Ammon's horn (tissue), 1 donor: ENCODE results near the gene CD96.

Experiments
- DNase-seq: peaks from one replicate; pipeline ENCODE4 v3.0.0-alpha.2; 2016; ENCODE audit warnings: low spot score

CD96 gene

DNA sequence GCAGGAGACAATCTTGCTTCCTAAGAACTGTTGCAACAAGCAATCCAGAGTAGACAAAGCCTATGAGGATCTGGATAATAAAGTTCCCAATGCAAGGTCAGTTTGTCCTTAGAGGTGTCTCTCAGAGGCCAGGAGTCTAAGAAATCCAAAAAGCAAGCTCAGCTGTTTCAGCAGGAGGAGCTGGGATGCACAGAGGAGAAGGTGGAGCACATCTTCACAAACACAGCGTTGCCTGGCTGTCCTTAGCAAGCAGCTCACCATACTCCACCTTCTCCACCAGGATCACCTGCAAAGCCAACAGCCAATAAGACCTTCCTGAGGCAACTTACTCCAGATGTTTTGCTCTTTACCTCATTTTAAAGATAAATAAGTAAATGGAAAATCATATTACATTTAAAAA is 52.8 kb downstream of the CD96 start:
- DNase-seq, result no peak

DNA sequence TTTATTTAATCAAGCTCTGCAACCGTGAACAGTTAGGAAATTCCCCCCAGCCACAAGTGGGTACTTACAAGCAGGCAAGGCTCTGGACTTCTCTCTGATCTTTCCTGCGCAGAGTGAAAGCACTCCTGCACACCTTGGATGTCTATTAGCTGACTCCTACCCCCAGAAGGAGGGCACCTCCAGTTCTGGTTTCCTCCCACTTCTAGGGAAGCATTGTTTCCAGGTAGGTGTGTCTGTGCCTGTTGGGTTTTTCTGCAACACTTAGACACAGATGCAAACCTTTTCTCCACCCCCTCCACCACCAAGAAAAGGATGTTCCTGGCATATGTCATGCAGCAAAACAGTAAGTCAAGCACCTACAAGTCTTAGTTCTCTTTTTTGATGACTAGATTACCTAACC is 53.2 kb downstream of the CD96 start, which contains the start of gene ZBED2:
TSS of gene ZBED2 (minus strand) at position 115 of the 400 bp plus-strand sequence. CDS start 1,145 bp downstream, outside the sequence.
- DNase-seq, result no peak

DNA sequence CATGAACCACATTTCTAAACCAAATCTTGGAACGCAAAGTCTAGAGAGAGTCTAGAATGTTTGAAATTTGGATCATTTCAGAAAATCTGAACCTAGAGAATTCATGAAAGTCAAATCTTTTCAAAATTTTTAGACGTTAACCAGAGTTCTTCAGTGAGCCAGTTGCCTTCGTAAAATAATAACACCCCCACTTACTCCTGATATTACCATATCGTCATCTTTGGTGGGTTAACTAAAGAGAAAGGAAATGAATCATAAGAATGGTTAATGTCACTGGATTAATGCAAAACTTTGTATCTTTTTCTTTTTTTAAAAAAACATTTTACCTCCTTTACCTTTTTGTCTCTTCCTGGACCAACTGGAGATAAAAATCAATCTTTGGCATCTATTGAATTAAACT is 54.3 kb downstream of the CD96 start:
- no peak for DNase-seq

DNA sequence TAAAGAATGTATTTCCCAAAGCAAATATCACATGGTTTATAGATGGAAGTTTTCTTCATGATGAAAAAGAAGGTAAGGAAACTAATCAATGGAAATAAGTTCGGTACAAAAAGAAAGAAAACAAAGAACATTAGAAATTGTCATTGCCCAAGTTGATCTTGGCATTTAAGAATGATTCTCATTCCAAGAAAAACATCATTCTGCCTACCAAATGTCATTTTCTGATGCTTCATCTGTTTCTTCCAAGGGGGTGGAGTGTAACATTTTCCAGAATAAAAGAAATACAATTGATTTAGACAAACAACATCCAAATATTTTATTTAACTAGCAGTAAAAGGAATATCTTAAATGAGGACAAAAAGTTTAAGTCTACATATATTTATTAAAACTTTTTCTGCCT is 56.1 kb downstream of the CD96 start:
- DNase-seq, result no peak

DNA sequence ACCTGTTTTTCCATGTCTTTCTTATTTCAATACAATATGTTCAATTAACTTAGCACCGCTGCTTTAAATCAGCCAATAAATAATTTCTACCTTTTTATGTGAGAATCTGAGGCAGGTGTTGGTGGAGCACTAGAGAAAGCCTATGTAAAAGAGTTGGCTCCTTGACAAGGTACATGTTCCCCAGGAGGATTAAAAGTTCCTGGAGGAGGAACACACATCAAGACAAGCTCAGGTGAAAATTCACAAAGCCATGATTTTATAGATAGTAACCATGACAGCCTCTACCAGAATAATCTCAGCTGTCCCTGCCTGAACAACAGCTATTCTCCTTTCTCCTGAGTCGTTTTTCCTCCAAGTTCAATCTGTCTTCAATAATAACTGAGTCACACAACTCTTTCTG is 56.6 kb downstream of the CD96 start:
- DNase-seq, result no peak

DNA sequence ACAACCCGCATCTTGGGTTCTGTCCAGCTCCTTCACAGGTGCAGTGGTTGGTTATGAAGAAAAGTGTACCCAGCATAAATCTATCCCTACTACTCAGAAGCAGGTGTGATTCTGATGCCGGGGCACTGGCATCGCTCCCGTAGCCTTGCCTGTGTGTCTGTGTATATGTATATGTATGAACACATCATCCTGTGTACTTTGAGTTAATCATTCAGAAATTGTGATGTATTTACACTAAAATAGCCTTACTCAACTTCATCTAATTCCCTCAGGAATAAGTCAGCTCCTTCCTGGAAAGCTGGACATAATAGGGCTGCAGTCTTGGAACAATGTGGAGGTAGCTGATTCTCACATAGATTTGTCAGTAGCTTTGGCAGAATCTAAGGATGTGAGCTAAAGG is 59.8 kb downstream of the CD96 start:
- no peak for DNase-seq

DNA sequence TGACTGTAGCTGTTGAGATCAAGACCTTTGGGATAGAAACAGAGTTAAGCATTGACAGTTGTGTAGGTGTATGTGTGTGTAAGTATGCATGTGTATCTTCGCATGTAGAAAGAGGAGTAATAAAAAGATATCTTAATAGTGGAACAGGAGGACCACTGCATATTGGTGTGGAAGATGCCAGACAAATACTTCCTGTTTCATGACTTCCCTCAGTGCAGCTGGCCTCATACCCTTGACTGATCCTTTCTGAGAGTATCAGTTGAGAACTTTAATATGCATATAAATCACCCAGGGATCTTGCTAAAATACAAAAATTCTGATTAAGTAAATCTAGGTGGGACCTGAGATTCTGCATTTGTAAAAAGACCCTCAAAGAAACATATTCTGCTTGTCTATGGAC is 61.7 kb downstream of the CD96 start:
- no peak for DNase-seq

DNA sequence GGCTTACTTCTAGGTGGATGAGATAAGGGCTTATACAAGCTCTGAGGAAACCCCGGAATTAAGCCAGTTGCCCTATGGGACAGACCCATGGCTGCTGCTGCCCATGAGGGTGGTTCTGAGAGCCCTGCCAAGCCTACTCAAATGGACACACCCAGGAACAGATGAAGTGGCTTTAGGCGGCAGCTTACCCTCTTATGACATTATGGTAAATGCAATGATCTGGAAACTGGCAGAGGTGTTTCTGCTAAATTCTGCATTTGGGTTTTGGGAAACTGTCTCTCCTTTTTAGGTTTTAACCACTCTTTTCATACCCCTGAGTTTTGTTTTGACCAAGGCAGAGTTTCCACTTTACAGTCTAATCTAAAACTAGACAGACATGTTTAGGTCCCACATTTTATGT is 62.1 kb downstream of the CD96 start:
- DNase-seq, result no peak

DNA sequence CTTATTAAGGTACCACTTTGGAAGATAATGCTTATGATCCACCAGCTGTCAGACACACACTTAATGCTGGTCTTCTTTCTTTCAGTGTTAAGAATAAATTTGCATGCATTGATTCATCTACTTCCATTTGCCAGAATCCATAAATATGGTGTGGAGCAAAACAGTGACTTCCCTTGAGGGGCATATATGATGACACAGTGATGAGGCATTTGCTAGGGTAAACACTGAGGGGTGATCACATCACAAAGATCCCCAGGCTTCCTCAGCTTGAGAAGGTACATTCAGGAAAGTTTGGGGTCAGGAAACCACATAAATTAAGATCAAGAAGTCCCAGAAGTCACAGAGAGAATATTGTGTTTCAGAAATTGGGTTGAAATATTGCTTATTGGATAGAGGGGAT is 63.0 kb downstream of the CD96 start:
- no peak for DNase-seq

DNA sequence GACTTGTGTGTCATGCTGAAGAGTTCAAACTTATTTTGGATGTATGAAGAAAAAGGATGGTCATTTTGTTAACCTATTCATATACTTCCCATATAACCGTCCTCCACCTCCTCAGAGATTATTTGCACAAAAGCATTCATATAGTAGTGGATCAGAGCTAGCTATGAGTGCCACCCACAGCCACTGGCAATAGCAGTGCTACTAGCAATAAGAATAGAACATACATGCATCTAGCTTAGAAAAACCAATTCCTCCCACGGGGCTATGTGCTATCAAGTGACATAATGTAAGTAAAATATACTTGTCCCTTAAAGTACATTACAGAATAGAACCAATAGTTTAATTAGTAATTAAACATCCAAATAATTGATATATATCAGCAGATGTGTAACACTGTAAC is 63.5 kb downstream of the CD96 start:
- DNase-seq, result no peak

DNA sequence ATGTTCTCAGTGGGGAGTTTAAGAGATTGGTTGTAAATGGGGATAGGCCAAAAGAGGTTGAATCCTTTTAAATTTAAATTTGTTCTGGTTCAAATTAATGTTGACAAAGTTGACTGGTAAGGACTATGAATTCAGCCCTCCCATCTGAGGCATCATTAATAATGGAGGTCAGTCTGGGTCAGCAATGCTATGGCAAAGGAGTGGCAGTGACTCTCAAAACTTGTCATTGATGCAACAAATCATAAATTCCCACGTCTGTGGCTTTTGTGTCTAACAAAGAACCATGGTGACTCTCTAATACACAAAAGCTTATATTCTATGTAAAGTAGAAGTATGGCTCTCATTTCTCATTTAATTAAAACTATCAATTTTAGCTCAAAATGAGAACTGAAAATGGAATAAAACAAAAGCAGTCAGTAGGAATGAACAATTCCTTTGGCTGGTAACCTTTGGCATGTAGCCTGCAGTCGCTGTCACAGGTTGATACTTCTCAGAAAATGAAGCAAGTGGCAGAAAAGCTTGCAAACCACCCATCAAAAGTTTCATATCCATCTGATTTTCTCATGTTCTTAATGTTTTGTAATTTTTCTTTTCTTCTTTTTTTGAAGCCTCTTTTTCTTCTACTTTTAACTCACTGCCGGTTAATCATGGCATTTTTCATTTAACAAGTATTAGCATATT is 65.4 kb downstream of the CD96 start:
- DNase-seq, result no peak

DNA sequence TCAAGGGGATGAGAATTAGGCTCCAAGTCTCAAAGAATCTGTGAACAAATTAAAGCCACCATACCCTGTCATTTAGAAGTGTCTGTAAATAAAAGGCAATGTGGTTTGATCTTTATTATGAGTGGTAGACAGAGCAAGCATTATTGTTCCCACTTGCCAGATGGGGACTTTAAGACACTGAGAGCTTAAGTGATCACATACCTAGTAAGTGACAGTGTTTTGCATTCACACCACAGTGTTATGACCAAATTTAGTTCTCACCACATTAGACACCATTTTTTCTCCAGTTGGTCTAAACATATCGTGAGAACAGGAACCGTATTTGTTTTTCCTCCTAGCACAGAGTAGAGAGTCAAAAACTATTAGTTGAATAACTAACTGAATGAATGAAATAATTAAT is 66.4 kb downstream of the CD96 start:
- DNase-seq, result no peak

DNA sequence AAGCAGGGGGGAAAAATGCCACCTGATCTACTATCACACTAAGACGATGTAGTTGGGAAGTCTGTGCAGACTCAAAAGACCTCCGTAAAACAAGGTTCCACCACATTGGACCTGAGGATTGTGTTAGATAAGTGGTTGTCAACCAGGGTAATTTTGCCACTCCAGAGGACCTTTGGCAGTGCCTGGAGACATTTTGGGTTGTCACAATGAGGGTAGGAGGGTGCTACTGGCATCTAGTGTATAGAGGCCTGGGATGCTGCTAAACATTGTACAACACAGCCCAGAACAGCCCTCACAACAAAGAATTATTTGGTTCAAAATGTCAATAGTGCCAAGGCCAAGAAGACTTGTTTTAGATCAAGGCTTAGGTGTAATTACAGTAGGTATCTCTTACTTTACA is 67.7 kb downstream of the CD96 start:
- no peak for DNase-seq

DNA sequence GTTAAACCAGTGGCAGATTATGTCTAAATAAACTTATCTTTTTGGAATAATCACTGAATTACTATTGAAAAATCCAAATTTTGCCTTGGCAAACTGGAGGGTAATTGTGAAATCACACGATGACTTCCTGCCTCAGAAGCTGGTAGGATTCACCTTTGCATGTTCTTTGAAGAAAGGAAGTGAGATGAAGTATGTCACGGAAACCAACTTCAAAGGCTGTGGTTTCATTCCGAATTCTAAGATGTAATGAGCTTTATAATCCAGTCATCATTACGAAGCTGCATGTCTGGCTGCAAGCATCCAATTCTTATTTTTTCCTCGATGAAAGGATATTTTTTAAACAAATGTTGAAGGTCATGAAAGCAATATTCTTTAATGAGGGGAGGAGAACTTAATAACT is 68.2 kb downstream of the CD96 start:
- no peak for DNase-seq

DNA sequence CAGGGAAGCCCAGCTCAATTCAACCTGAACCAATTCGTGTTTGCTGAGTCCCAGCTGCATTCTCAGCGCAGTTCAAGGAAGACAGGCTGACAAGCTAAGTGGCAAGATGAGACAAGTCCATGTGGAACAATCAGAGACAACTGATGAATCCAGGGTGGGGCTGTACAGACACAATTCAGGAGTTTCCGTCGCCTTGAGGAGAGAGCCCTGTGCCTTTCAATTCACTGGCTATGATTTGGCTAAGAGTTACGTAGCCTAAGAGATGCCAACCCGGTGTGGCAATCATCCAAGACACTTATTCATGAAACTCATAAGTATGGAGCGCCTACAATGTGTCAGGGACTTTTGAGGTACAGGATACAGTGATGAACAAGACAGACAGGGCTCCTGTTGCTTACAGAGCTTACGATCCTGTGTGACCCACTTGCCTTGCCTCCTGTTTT is 68.6 kb downstream of the CD96 start:
- no peak for DNase-seq

DNA sequence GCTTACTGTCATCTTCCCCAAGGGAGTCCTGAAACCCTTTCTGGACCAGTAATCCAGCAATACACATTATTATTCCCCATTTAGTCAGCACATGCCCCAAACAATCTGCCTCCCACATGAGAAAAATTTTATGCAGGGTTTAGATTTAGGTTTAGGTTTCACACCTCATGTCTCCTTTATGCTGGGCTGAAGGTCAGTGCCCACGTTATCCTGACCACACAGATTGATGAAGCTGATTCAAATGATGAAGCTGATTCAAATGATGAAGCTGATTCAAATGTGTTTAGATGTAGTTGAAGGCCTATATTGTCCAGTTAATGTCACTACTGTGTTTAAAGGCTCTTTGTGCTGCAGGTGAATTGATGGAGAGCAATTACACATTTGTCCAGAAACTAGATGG is 71.3 kb downstream of the CD96 start:
- DNase-seq, result no peak

DNA sequence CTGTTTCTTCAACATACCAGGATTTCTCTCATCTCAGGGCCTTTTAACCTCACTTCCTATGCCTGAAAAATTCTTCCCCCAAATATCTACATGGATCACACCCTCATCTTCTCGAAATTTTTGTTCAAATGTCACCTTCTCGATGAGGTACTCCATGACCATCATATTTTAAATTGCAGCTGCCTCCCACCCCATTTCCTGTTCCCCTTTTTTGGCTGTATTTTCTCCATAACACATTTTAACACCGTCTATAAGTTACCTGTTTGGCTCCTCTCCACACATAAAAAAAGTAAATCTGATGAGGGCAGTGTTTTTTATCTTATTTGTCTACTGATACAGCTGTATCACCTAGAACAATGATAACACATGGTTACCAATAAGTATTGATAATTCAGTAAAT is 73.9 kb downstream of the CD96 start:
- DNase-seq, result no peak

DNA sequence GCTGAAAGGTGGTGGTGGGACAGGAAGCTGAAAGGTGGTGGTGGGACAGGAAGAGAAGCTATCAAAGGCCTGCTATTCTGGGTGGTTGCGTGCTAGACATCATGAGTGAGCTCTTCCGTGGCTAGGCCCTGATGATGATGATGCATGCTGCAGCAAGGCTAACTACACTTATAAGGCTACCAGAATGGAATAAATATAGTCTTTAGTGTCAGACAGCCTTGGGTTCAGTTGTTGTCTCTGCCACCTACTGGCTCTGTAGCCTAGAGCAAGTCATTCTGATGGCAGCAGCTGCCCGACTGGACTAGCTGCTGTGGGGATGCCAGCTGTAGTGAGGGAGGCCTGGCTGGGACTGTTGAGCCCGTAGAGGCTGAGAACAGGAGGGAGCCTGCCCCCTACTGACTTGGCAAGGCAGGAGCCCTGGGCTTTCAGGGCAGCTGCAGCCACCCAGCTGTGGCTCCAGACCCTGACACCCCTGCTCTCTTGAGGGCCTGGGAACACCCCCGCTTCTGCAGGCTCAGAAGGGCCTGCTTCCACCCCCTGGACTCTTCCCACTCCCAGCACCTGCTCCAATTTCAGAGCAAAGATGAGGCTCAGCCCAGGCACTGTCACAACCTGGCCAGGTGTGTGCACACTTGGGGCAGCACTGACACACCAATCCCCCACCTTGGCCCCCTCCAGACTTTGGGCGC is 74.6 kb downstream of the CD96 start:
- no peak for DNase-seq

DNA sequence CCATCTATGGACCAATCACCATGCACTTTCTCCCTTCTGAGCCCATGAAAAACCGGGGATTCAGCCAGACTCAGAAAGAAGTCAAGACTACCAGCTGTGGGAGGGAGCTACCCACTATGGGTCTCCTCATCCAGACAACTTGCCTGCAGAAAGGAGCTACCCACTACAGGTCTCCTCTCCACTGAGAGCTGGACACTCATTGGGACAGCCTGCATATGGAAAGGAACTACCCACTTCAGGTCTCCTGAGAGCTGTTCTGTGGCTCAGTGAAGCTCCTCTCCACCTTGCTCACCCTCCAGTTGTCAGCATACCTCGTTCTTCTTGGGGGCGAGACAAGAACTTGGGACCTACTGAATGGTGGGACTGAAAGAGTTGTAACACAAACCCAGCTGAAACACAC is 75.4 kb downstream of the CD96 start:
- no peak for DNase-seq

DNA sequence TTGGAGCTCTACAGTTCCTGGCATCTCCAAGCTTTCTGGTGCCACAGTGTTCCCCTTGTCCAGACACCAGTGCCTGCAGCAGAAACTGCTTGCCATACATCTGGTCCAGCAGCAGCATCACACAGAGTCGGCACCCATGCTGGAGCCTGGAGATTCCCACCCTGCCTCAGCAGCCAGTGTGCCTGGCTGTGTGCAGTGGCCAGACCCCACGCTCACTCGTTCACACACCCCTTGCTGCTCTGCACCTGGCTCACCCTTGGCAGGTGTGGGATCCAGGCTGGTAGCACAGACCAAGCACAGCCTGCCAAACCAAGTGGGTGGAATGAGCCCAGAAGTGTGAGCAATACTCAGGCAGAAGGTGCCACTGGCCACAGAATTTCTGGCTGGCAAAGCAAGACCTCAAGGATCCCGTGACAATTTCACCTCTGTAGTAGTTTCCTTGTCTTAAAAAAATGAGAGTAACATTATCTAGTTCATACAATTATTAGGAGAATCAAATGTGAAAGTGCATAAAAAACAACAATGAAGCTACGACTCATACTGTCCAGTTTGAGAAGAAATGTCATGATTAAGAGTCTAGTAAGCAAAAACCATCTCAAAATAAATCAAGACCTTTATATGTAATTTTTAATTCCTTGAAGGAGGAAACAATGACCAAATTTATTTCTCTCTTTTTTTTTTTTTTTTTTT is 76.1 kb downstream of the CD96 start:
- no peak for DNase-seq

DNA sequence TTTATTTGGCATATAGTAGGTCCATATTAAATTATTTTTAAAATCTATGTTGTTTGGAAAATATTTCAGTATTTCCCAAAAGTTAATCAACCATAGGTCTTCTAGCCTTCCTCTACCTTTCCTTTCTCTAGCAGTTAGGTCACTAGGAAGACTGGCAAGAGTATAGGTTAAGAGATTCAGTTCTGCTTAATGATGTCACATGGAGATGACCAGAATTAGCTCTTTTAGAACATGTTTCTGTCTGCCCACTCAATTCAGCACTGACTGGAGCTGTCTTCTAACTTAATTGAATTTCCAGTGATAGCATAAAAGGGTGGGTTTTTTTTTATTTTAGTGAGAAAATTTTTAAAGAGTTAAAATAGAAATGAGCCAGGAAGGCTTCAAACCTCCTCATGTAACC is 76.9 kb downstream of the CD96 start:
- DNase-seq, result no peak

DNA sequence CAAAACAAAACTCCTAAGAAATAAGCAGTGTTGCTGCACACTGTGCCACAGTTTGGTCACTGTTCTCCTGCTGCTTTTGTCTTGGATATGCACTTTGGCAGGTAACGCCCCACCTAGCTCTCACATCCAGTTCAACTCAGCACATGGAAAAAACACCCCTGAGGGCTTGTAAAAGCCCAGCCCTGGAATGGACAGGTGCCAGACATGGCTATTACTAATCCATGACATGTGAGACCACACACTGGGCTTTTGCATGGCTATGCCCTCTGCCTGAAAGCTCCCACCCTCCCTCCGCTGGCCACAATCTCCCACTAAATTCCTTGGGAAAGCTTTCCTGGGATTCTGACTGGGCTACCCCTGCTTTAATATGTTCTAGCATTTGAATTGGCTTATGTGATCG is 77.8 kb downstream of the CD96 start:
- no peak for DNase-seq

DNA sequence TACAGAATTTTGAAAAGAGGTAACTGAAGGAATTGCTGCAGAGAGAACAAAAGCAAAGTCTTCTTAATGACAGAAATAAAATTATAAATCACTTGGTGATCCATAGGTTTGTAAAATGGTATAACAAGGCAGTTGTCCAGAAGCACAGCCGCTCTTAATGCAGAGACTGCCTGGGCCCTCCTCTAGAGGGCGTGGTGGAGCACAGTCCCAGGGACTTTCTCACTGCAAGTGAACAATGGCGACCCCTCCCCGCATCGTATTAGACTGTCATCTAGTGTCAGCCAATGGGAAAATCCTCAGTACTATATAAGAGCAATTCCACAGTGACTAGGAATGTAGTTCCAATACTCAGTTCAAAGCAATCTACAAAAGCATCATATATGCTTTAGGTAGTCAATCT is 79.5 kb downstream of the CD96 start:
- DNase-seq, result no peak
